DND-41 (cell line): ENCODE data around the gene ADNP2.

Source experiments
- EZH2 ChIP-seq: IDR thresholded peaks from 3 replicates; pipeline ENCODE4 v1.6.1; 2012; ENCODE audit warnings: borderline replicate concordance, low read depth, mild to moderate bottlenecking, moderate library complexity, low read length, inconsistent platforms; ENCODE audit not compliant: severe bottlenecking
- TF ChIP-seq, protein P1 (sequence below): IDR thresholded peaks from 2 replicates; pipeline ENCODE4 v1.5.1; 2012; ENCODE audit warnings: borderline replicate concordance, low read length, moderate library complexity, mild to moderate bottlenecking; ENCODE audit not compliant: poor library complexity, severe bottlenecking; ENCODE audit errors: extremely low read depth

DNA sequence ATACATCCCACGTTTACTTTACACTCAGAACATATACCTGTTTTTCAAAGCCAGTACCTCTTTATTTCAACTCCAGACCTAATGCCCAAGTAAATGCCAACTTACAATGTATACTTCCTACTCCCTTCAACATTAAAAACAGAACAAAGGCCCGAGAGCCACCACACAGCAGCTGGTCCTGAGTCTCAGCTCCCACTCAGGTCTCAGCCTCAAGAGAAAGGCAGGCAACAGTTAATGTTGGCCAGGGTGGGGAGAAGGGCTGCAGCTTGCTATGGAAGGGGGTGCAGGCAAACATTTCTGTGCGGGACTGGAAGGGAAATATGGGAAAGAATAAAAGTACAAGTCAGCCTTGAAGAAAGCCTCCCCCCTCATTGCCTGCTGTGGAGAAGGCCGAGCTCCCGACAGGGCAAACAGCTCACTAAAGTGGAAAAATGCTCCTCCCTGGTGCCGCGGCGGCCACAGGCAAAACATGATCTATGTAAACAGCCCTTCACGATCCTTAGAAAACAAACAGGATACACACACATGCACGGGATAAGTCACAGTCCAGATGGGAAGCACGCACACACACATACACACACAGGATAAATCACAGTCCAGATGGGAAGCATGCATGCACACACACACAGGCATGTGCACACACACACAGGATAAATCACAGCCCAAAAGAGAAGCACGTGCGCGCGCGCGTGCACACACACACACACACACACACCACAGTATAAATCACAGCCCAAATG lies 67.4 kb downstream of the ADNP2 start:
- TF ChIP-seq, protein P1, sequence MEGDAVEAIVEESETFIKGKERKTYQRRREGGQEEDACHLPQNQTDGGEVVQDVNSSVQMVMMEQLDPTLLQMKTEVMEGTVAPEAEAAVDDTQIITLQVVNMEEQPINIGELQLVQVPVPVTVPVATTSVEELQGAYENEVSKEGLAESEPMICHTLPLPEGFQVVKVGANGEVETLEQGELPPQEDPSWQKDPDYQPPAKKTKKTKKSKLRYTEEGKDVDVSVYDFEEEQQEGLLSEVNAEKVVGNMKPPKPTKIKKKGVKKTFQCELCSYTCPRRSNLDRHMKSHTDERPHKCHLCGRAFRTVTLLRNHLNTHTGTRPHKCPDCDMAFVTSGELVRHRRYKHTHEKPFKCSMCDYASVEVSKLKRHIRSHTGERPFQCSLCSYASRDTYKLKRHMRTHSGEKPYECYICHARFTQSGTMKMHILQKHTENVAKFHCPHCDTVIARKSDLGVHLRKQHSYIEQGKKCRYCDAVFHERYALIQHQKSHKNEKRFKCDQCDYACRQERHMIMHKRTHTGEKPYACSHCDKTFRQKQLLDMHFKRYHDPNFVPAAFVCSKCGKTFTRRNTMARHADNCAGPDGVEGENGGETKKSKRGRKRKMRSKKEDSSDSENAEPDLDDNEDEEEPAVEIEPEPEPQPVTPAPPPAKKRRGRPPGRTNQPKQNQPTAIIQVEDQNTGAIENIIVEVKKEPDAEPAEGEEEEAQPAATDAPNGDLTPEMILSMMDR, result no peak
- no peak for TF ChIP-seq EZH2
